DOHH2 (cell line): ENCODE data around the gene CCR3.

Source experiments
- H3F3A ChIP-seq: fragments of 200-600 bp; sonication (generic), shearing (Covaris generic); 2 replicates; pipeline ENCODE4 v1.6.0; 2016; ENCODE audit warnings: antibody characterized with exemption, mild to moderate bottlenecking; ENCODE audit not compliant: control insufficient read depth, insufficient read depth
- H3K27ac ChIP-seq: fragments of 200-600 bp; sonication (generic); 2 replicates; pipeline ENCODE4 v1.5.1; 2014; ENCODE audit warnings: low read depth, mild to moderate bottlenecking, low read length, moderate library complexity
- H3K27me3 ChIP-seq: fragments of 200-600 bp; sonication (generic); 2 replicates; pipeline ENCODE4 v1.6.1; 2014; ENCODE audit warnings: mild to moderate bottlenecking, low read length, mixed read lengths; ENCODE audit not compliant: control insufficient read depth
- H3K36me3 ChIP-seq: fragments of 200-600 bp; sonication (generic); 2 replicates; pipeline ENCODE4 v1.6.1; 2014; ENCODE audit warnings: mild to moderate bottlenecking, low read length, moderate library complexity, mixed read lengths; ENCODE audit not compliant: control insufficient read depth
- H3K4me1 ChIP-seq: fragments of 200-600 bp; sonication (generic); 2 replicates; pipeline ENCODE4 v1.6.1; 2014; ENCODE audit warnings: mild to moderate bottlenecking, low read length, mixed read lengths; ENCODE audit not compliant: control insufficient read depth
- H3K4me2 ChIP-seq: fragments of 200-600 bp; sonication (generic); 2 replicates; pipeline ENCODE4 v1.6.0; 2014; ENCODE audit warnings: mild to moderate bottlenecking, low read length, moderate library complexity
- H3K4me3 ChIP-seq: fragments of 200-600 bp; sonication (generic); 2 replicates; pipeline ENCODE4 v1.5.1; 2014; ENCODE audit warnings: mild to moderate bottlenecking, low read length, mixed read lengths
- H3K79me2 ChIP-seq: fragments of 200-600 bp; sonication (generic); 2 replicates; pipeline ENCODE4 v1.6.1; 2014; ENCODE audit warnings: mild to moderate bottlenecking, low read length, mixed read lengths; ENCODE audit not compliant: control insufficient read depth
- H3K9me2 ChIP-seq: fragments of 200-600 bp; sonication (generic); replicated peaks from 2 replicates; pipeline ENCODE4 v1.6.1; 2014; ENCODE audit warnings: mild to moderate bottlenecking, low read length, mixed read lengths; ENCODE audit not compliant: control insufficient read depth
- H3K9me3 ChIP-seq: fragments of 200-600 bp; sonication (generic); 2 replicates; pipeline ENCODE4 v1.6.1; 2014; ENCODE audit warnings: antibody characterized with exemption, low read length, mixed read lengths; ENCODE audit not compliant: control insufficient read depth, insufficient read depth
- H4K20me1 ChIP-seq: fragments of 200-600 bp; sonication (generic); 2 replicates; pipeline ENCODE4 v1.6.0; 2014; ENCODE audit warnings: low read depth, mild to moderate bottlenecking, antibody characterized with exemption, low read length, moderate library complexity; ENCODE audit not compliant: control insufficient read depth, insufficient read depth
- EZH2phosphoT487 ChIP-seq: fragments of 200-600 bp; sonication (generic); IDR thresholded peaks from 2 replicates; pipeline ENCODE4 v1.6.1; 2017; ENCODE audit warnings: borderline replicate concordance, mild to moderate bottlenecking, antibody characterized with exemption, low read length, moderate library complexity, mixed read lengths
- TF ChIP-seq, protein P1 (sequence below): fragments of 200-600 bp; sonication (generic); IDR thresholded peaks from one replicate; pipeline ENCODE4 v1.5.1; 2014; ENCODE audit warnings: antibody characterized with exemption, mild to moderate bottlenecking, low read depth, low read length; ENCODE audit not compliant: poor library complexity, severe bottlenecking

CCR3 gene

DNA sequence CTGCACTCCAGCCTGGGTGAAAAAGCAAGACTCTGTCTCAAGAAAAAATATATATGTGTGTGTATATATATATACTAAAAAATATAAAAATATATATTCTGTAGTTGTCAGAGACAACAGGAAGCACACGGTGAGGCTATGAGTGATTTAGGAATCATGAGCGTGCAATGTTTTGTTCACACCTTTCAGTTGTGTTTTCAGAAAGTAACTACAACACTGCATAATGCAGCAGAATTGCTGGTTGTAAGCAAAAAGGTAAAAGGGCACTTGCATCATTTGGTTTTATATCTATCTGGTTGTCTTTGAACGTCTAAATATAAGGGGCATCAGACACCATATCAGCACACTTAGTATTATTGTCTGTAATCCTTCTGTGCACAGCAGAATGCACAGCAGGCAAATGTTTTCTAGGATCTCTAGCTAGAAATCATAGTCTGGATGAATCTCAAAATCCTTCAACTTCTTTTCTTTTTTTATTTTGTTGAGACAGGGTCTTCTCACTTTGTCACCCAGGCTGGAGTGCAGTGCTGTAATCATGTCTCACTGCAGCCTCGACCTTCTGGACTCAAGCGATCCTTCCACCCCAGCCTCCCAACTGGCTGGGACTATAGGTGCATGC is 44.8 kb downstream of the CCR3 start:
- TF ChIP-seq, protein P1, sequence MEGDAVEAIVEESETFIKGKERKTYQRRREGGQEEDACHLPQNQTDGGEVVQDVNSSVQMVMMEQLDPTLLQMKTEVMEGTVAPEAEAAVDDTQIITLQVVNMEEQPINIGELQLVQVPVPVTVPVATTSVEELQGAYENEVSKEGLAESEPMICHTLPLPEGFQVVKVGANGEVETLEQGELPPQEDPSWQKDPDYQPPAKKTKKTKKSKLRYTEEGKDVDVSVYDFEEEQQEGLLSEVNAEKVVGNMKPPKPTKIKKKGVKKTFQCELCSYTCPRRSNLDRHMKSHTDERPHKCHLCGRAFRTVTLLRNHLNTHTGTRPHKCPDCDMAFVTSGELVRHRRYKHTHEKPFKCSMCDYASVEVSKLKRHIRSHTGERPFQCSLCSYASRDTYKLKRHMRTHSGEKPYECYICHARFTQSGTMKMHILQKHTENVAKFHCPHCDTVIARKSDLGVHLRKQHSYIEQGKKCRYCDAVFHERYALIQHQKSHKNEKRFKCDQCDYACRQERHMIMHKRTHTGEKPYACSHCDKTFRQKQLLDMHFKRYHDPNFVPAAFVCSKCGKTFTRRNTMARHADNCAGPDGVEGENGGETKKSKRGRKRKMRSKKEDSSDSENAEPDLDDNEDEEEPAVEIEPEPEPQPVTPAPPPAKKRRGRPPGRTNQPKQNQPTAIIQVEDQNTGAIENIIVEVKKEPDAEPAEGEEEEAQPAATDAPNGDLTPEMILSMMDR: no peak
- TF ChIP-seq EZH2phosphoT487: no peak

DNA sequence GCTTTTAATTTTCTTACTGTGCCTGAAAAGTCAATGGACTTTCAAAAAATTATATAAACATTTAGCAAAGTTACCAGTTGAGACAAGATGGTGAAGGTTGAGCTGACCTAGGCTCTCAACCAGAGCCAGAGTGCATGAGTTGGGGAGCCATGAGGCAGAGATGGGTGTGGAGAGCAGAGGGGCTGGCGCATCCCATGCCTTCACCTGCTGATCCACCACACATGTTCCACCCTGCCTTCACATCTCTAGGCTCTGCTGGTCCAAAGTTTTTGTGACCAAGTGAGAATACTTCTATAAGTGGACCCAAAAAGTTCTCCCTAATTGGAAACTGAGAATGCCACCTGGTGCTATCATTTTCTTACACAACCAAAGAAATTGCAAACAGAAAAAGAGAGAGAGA is 47.3 kb downstream of the CCR3 start:
- no peak for TF ChIP-seq EZH2phosphoT487
- TF ChIP-seq, protein P1: no peak

More for the DNA sequence above, 44.8 kb downstream of the CCR3 start:
- H3K4me1 ChIP-seq: no peaks in the 10 kb centered on the region
- no peaks in the 10 kb centered on the region for H4K20me1 ChIP-seq
- no peaks in the 10 kb centered on the region for H3K36me3 ChIP-seq
- no peaks in the 10 kb centered on the region for H3K79me2 ChIP-seq
- no peaks in the 10 kb centered on the region for H3F3A ChIP-seq
- no peak overlapping the region for H3K4me3 ChIP-seq
- no peaks in the 10 kb centered on the region for H3K9me2 ChIP-seq
- H3K27ac ChIP-seq: no peak overlapping the region
- H3K4me2 ChIP-seq: no peak overlapping the region
- H3K27me3 ChIP-seq: no peaks in the 10 kb centered on the region
- no peaks in the 10 kb centered on the region for H3K9me3 ChIP-seq

DNA sequence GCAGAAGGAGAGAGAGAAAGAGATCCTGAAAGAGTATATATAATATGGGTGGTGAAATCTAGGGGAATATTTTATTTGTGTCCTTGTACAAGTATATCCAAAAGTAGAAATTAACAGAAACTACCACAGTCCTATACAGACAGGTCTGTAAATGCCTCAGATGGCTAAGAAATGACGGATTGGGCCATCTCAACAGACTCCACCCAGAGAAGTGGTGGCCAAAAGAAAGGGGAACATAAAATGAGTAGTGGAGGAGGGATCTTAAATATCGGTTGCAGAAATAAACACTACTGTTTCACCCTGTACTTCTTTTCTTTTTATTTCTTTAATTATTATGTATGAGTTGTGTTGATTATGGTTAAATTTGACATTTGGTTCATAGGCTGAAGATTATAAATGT is 47.7 kb downstream of the CCR3 start:
- Histone ChIP-seq H3K27me3 (peaks cover 15% of the 10 kb centered on the region), H3K9me3 (no peaks in the 10 kb centered on the region), H3K4me3 (no peak overlapping the region), H4K20me1 (no peaks in the 10 kb centered on the region), H3K36me3 (no peaks in the 10 kb centered on the region), H3F3A (no peaks in the 10 kb centered on the region), H3K27ac (no peak overlapping the region), H3K4me2 (no peak overlapping the region), H3K79me2 (no peaks in the 10 kb centered on the region), H3K9me2 (no peaks in the 10 kb centered on the region), H3K4me1 (no peaks in the 10 kb centered on the region)
- TF ChIP-seq, protein P1: no peak
- no peak for TF ChIP-seq EZH2phosphoT487

More for the DNA sequence above, 47.3 kb downstream of the CCR3 start:
- no peaks in the 10 kb centered on the region for H3K9me2 ChIP-seq
- no peaks in the 10 kb centered on the region for H4K20me1 ChIP-seq
- peaks cover 11% of the 10 kb centered on the region for H3K27me3 ChIP-seq
- no peaks in the 10 kb centered on the region for H3K9me3 ChIP-seq
- no peaks in the 10 kb centered on the region for H3K4me1 ChIP-seq
- H3F3A ChIP-seq: no peaks in the 10 kb centered on the region
- H3K79me2 ChIP-seq: no peaks in the 10 kb centered on the region
- H3K36me3 ChIP-seq: no peaks in the 10 kb centered on the region
- H3K4me2 ChIP-seq: no peak overlapping the region
- no peak overlapping the region for H3K27ac ChIP-seq
- H3K4me3 ChIP-seq: no peak overlapping the region
